HTR-8/SVneo (cell line): ENCODE data around the gene NBEA.
A peak's percentile ranks its signal among the peaks of the same experiment; 100 is the strongest.

Experiments used
- DNase-seq: peaks from one replicate; pipeline ENCODE4 v3.0.0; 2011; ENCODE audit warnings: low spot score, mixed read lengths; ENCODE audit not compliant: insufficient read length
- FAIRE-seq: peaks from 2 replicates; lab custom pipeline; 2011; peaks lifted over from hg19 to GRCh38; lab: Jason Lieb, UNC

The NBEA gene

GRCh38 chr13:35714588-35715377 is 772.7 kb downstream of the NBEA start:
- DNase-seq, result no peak
- FAIRE-seq, result no peak

DNA sequence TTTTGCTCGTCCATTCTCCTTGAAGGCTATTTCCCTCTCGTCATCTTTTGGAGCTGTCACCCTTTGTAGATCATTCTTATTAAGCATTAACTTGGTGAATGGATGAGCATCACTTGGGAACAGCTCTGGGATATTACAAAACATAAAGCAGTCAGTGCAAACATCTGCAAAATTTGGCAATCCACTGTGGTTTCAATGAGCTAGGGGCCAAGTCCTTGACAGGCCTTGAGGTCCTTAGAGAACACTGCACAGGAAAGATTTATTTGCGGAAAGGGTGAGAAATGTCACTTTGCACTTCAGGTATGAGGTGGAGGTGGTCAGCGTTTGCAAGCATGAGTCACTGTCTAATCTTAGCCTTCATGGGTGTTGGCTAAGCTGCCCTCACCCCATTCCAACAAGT is 774.1 kb downstream of the NBEA start:
- FAIRE-seq (no peak), DNase-seq (no peak)

DNA sequence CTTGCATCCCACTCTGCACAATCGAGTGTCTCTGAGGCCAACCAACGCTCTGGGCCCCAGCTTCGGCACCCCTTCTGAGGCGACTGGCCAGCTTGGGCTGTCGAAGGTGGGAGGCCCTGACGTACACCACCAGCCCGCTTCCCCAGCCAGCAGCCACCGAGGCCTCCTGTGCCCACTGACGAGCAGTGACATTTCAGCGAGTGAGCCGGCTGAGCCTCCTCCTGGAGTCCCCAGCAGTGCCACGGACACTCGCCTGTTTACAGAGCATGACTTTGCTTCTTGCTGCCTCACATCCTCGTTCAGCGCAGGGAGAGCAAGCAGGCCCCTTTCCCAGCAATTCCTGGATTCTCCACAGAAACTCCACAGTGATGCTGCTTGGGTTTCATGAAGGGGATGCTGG is 774.7 kb downstream of the NBEA start:
- DNase-seq, result no peak
- no peak for FAIRE-seq

GRCh38 chr13:35718084-35718483 is 776.0 kb downstream of the NBEA start:
- DNase-seq, result no peak

DNA sequence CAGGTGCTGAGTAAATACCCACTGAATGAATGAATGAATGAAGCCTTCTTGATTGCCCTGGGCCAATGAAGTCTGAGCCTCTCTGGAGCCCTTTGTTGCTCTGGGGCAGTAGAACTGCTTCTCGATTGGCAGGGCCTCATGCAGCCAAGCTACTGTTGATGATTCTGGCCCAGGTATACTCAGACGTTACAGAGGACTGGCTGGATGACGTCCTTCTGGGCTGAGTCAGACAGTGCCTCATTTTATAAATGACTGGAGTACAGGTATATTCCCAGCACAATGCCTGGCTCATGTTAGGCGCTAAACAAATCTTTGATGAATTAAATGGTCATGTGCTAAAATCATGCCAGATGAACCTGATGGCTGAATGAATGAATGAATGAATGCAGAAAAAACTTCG is 778.2 kb downstream of the NBEA start:
- DNase-seq, result no peak
- no peak for FAIRE-seq

More at GRCh38 chr13:35718084-35718483, 776.0 kb downstream of the NBEA start:
- no peak for FAIRE-seq

- no peak for FAIRE-seq
Observed at GRCh38 chr13:35720690-35721554, 778.9 kb downstream of the NBEA start.

More at GRCh38 chr13:35720690-35721554, 778.9 kb downstream of the NBEA start:
- peak; percentile 65 for DNase-seq
